Fibroblast of villous mesenchyme (primary cell): ENCODE data around the gene SLC9C1. TPM values are rescaled to one million over a fixed set of nuclear protein-coding genes. Genes with fewer than 3 reads are reported as not detected.

ENCODE experiments used
- DNase-seq: peaks from one replicate; pipeline ENCODE4 v3.0.0-alpha.2; 2010; ENCODE audit warnings: low read depth
- H3K4me3 ChIP-seq: 2 replicates; pipeline ENCODE4 v1.5.1; 2011; ENCODE audit warnings: low read depth, mild to moderate bottlenecking, low read length
- total RNA-seq: library from RNA; depleted of rRNA; stranded (reverse); fragments of >200 nt; gene quantifications from 2 replicates; pipeline ENCODE4 v1.2.3, GENCODE V29; 2012
- TF ChIP-seq, protein P1 (sequence below): IDR thresholded peaks from 2 replicates; pipeline ENCODE4 v1.5.1; 2012; ENCODE audit warnings: low read depth, mild to moderate bottlenecking, low read length; ENCODE audit not compliant: insufficient read depth

Gene SLC9C1
- total RNA-seq, 1 donor = not detected

GRCh38 chr3:112121577-112122547, 172.2 kb downstream of the SLC9C1 start:
- no peak for DNase-seq
- TF ChIP-seq, protein P1, sequence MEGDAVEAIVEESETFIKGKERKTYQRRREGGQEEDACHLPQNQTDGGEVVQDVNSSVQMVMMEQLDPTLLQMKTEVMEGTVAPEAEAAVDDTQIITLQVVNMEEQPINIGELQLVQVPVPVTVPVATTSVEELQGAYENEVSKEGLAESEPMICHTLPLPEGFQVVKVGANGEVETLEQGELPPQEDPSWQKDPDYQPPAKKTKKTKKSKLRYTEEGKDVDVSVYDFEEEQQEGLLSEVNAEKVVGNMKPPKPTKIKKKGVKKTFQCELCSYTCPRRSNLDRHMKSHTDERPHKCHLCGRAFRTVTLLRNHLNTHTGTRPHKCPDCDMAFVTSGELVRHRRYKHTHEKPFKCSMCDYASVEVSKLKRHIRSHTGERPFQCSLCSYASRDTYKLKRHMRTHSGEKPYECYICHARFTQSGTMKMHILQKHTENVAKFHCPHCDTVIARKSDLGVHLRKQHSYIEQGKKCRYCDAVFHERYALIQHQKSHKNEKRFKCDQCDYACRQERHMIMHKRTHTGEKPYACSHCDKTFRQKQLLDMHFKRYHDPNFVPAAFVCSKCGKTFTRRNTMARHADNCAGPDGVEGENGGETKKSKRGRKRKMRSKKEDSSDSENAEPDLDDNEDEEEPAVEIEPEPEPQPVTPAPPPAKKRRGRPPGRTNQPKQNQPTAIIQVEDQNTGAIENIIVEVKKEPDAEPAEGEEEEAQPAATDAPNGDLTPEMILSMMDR = no peak
- H3K4me3 ChIP-seq = no peak overlapping the region

DNA sequence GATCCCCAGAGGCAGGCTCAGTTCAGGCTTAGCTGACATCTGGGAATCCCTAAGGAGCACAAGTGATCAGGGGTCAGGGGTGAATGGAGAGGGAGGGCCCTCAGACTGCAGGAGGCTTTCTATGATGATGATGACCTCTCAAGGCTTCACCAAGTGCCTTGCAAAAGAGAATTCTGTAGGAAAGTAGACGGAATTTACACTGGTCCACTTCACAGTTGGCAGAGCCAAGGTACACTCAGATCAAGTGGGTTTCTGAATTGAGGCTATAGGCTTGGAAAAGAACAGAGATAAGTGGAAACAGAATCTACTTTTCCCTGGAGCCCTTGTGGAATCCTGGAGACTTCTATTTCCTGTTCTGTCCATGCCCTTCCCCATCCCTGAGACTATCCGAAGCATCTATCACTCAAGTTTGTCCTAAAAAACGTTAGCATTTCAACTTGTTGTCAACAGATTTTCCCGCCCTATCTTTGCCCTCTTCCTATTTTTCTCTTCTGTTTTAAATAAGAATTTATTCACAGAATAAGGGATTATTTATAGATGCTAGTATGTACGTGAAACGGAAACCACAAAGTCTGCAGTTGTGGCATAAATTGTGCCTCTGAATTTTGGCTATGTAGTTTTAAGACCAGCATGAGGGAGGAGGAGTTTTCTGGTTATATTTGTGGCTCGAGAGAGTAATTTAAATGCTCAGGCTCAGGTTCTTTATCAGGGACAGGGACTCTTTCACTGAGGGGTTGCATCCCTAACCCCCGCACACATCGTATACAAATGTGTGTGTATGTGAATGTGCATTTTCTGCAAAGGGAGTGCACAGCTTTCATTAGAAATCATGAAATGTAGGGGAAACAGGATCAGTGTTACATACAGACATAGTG, 173.8 kb downstream of the SLC9C1 start:
- TF ChIP-seq, protein P1 = no peak
- no peak for DNase-seq
- no peak overlapping the region for H3K4me3 ChIP-seq

DNA sequence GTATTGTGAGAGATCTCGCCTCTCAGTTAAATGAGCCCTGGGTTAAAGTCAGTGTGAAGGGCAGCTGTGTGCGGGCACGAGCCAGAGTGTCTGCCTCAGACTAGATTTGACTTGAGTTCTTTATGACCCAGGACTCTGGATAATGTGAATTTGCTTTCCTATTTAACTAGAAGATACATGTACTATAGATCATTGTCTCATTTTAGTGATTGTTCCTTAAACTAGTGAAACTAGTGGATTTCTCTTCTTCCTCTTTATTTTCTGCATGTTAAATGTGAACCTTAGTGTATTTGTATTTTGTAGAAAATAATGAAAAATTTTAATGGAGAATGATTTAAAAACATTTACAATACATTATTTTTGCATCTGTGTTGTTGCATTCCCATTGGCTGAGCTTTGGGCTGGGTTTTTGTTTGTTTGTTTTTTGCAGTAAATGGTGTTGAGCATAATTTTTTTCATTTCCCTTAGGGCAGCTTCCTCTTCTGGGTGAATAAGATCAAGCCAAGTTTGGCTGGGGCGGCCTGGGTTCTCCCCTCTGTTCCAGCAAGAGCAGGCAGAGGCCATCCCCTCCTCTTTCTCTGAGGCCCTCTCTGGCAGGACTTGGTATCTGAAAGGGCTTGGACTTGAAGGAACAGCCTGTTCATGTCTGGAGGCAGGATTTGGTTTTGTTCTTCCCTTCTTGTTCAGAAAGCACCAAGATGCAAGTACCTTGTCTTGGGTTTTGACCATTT, 176.0 kb downstream of the SLC9C1 start:
- TF ChIP-seq, protein P1 = no peak
- no peak for DNase-seq
- H3K4me3 ChIP-seq = no peak overlapping the region

DNA sequence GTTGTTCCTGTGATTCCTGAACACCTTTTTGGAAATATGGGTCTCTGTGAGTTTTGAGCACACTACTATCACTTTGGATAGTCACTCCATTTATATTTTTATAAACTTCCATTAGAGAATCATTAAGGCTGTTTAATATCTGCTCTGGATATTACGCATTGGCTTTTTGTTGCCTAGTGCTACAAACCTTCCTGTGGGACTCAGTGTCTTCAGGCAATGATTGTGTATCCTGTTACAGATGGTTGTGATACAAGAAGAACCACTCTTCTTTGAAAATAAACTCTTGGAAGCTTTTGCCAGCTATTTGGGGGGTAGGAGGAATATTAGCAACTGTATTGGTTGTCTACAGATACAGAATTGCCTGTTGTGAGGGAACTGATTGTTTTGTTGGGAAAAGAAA, 176.6 kb downstream of the SLC9C1 start:
- DNase-seq = no peak
- H3K4me3 ChIP-seq = no peak overlapping the region
- TF ChIP-seq, protein P1 = no peak

GRCh38 chr3:112116748-112117186, 177.2 kb downstream of the SLC9C1 start:
- no peak overlapping the region for H3K4me3 ChIP-seq
- TF ChIP-seq, protein P1 = no peak
- DNase-seq = no peak

DNA sequence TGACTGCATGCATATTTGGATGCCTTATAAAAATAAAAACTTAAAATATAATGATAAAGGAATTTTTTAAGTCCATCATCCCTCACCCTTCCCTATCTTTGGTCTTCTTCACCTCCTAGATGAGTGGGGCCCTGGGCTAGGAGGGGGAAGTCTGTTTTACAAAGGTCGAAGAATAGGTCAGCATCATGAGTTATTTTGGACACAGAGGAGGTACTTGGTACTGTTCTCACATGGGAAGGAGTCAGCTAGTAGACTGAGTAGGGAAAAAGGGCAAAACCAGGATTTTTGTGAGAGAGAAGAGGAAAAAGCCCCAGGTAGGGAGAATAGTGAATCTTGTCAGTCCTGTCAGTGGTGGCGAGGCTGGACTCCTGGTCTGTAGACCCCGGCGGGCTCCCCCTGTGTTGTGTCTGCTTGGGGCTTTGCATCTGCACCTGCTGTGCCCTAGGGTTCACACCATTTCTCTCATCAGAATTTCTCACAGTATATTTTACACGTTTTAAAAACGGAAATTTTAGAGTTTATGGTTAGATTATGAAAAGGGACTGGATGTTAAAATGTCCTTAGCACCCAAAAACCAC, 178.1 kb downstream of the SLC9C1 start:
- TF ChIP-seq, protein P1 = no peak
- no peak for DNase-seq
- no peak overlapping the region for H3K4me3 ChIP-seq
